ENCODE data around the gene MCM5.

- TF ChIP-seq CTCF (IDR thresholded peaks at IDR 0.05) = no peak
- no peak for TF ChIP-seq POLR2A (IDR thresholded peaks at IDR 0.05)
These were observed 58.8 kb downstream of the MCM5 start for GRCh38 chr22:35458547-35459422.
